Measurements from ENCODE around the gene MEGF8.
A peak's percentile ranks its signal among the peaks of the same experiment; 100 is the strongest.

The MEGF8 gene

DNA sequence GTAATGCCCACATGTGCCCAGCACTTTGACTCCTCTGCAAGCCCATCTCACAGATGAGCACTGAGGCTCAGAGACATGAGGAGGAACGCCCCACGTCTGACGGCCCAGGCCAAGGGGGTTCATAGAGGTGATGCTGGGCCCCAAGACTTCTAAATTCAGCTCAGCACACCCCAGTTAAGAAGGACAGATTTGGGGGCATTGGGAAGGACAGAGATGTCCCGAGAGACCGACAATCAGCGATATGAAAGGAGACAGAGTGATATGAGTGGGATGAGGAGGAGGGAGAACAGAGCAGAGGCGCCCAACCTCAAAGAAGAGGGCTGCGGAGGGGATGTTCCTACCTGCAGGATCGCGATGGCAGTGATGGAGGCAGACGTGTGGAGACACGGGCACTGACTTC lies 64.5 kb downstream of the MEGF8 start, which contains the start of gene CNFN:
TSS of gene CNFN (minus strand) at position 399 of the 400 bp plus-strand sequence. CDS start 1,260 bp downstream, outside the sequence.
- DNase-seq, result no peak

DNA sequence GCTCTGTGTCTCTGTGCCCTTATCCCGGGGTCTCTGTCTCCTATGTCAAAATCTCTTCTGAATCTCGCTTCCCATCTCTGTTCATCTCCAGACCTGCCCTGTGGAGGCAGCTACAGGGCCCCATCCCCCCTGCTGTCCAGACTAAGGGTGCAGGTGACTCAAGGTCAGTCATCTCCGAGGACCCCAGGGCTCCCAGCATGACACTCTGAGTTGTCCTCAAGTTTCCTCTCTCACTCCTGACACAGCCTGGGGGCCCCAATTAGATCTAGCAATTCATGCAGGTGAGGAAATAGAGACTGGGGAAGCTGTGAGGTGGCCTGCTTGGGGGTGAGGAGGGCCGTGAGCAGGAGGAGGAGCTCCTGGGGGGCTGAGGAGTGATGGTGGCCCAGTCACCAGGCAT lies 66.7 kb downstream of the MEGF8 start:
- no peak for DNase-seq

DNA sequence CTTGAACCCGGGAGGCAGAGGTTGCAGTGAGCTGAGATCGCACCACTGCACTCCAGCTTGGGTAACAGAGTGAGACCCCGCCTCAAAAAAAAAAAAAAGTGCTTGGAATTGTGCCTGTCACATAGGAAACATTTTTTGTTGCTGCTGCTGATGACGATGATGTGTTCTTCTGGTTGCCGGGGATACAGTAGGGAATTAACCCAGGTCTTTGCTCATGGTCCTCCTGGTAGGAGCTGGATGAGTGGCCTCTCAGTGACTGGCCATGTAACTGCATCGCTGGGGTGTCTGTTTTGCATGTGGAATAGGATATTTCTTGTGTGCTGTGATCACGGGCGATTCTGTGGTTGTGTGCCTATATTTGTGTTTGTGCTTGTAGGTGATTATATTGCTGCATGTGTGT lies 69.3 kb downstream of the MEGF8 start:
- DNase-seq, result no peak

DNA sequence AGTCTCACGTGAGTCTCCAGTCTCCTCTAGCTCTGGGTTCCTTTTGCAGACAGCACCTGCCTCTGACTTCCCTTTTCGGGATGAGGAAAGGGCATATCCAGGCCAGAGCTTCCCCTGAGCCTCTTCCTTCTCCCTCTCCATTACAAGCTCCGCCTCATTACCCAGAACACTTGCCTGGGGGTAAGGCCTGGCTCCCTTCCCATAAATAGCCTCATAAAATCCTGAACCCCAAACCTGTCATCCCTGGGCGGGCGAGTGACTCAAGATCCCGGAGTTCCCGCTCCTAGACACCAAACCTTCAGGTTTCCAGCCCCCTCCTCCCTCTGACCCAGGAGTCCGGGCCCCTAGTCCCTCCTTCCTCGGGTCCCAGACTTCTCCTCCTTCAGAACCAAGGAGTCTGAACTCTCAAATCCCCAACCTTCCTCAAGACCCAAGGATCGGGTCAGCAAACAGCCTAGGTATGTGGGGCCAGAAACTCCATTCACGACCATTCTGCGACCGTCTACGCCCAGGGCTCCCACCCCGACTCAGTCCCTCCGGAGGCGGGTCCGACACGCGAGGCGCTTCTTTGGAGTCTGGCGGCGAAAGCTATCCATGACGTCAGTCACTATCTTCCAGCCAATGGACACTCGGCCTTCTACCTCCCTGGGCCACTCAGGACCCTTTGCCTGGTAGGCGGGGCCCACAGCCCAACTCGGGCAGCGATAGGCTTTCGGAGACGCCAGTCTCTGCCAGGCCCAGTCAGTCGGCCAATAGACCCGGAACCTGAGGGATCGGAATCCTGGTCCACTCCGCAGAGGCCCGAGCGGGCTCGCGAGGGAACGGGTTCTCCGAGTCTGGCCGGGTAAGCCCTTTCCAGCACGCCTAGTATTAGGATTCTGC lies 71.2 kb downstream of the MEGF8 start:
- peak; percentile 93 for DNase-seq

DNA sequence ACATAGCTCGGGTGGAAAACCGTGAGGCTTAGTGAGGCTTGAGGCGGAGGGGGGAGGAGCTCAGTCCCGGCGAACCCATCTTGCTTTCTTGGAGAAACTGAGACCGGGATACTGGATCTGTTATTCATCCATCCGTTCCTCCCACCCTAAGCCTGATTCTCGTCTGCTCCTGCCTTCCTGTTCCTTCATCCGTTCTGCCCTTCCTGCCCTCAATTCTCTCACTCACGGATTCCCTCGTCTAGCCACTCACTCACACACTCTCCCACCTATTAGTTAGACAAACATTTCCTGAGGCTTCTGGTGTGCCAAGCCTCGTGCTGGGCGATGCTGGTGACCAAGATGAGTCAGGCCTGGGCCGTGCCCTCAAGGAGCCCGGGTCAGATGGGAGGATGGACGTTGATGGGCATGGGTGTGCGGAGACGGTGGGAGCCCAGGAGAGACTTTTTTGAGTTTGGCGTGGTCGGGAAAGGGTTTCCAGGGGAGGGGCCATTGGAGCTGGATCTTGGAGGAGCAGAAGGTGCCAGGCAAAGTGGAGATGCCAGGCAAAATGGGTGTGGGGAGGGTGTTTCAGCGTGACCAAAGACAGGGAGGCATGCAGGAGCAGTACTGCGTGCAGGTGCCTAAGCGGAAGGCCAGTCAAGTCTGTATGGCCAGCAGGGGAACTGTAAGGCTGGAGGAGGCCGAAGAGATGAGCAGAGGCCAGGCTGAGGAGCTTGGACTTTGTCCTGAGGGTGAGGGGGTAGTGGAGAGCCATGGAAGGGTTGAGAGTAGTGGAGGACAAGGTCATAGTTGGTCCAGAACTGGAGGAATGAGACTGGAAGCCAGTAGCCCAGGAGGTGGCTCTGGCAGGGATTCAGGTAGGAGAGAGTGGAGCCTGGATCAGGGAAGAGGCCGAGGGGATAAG lies 72.1 kb downstream of the MEGF8 start:
- no peak for DNase-seq

DNA sequence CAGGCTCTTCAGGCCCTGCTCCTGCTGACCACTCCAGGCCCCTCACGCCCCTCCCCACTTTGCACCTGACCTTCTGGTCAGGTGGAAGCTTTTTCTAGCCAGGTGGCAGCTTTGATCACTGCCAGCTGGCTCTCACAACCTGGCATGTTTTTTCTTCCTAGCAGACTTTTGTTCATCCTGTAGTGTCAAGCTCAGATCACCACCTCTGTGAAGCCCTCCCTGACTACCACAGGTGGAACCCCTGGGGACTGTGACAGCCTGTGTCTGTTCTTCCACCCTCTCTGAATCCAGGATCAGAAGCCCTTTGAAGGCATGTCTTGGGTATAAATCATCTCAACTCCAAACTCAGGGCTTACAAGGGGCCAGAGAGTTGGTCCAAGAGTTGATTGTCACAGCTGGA lies 75.0 kb downstream of the MEGF8 start:
- DNase-seq, result no peak

DNA sequence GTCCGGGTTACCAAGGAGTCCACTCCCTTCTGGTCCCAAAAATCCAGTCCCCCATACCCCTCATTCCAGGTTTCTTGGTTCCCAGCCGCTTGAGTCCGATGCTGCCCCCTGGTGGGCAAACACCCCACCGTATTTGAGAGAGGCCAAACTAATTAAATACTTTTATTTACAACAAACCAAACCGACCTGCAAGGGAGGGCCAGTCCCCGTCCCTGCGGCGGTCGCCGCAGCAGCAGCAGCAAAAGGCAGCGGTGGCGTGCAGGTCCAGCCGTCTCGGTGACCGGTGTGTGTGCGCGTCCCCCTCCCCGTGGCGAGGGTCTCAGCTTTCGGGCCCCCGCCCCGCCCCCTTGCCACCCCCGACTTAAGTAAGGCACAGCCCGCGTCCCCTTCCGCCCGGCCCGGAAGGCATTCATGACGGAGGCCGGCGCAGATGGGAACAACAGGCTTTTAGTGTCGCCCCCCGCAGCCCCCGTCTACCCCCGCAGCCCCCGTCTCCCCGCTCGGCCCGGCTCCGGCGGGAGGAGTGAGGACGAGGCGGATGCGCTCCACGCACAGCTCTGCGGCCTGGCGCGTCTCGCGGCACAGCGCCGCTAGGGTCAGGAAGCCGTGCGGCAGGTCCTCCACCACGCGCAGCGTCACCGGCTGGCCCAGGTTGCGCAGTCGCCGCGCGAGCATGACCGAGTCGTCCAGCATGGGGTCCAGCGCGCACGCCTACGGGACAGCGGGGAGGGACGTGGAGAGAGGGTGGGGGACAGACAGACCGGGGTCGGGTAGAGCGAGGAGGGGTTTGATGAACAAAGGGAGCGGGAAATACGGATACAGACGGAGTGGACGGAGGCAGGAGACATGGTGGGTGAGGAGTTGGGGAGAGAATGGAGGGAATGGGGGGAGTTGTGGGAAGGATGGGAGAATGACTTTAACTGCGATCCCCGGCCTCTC lies 76.2 kb downstream of the MEGF8 start:
- no peak for DNase-seq

DNA sequence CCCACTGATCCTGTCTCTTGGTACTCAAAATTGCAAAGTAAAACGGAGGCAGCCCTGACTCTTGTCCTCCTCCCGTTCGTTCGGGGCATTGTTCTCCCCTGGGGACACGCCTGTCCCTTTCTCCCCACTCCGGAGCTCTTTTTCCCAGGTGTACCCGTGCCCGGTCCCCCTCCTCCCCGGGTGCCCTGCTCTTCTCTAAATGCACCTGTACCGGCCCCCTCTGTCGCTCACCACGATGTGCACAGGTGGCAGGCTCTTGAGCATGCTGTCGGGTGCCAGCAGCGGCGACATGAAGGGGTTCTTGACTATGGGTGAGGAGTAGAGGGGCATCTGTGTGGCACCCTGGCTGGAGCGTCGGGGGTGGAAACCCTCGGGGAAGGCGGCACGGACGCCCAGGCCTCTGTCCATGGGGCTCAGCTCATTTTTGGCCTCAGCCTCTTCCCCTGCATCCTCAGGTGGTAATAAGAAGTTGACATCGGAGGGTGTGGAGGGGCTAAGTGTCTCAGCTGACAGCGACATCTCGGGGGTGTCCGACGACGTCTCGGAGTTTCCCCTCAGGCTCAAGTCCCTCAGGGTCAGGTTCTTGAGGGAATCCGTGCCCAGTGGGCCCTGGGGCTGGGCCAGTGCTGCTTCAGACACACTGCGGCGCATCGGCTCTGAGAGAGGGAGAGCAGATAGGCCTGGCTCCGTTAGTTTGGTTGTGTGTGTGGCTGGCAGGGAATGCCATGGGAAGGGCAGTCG lies 77.1 kb downstream of the MEGF8 start:
- DNase-seq, result no peak

DNA sequence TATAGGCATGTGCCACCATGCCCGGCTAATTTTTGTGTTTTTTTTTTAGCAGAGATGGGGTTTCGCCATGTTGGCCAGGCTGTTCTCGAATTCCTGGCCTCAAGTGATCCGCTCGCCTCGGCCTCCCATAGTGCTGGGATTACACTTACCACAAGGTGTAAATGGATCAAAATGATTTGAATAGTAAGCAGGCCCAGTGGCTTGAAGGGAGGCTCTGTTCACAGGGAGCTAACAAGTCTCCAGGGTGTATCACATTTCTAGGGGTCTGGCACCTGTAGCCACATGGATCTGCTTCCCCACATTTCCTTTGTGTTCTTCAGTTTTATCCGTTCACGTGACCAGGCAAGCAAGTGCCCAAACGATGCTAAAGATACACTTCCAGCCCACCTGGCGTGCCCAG lies 78.2 kb downstream of the MEGF8 start:
- DNase-seq, result no peak

DNA sequence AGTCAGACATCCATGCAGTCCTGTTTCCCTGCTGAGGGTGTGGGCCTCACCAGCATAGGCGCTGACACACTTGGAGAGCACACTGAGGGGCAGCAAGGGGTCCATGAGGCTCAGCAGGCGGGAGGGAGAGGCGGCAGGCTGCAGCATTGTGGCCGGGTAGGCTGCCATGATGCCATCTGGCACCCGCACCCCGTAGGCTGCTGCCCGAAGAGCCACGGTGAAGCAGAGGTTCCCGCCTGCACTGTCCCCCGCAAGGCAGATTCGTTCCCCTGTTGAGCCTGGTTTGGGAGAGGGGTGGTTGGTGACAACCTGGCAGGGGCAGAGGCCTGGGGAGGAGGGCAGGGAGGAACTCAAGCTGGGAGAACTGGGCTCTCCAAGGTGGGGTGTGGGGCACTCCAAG lies 80.7 kb downstream of the MEGF8 start:
- DNase-seq, result no peak

DNA sequence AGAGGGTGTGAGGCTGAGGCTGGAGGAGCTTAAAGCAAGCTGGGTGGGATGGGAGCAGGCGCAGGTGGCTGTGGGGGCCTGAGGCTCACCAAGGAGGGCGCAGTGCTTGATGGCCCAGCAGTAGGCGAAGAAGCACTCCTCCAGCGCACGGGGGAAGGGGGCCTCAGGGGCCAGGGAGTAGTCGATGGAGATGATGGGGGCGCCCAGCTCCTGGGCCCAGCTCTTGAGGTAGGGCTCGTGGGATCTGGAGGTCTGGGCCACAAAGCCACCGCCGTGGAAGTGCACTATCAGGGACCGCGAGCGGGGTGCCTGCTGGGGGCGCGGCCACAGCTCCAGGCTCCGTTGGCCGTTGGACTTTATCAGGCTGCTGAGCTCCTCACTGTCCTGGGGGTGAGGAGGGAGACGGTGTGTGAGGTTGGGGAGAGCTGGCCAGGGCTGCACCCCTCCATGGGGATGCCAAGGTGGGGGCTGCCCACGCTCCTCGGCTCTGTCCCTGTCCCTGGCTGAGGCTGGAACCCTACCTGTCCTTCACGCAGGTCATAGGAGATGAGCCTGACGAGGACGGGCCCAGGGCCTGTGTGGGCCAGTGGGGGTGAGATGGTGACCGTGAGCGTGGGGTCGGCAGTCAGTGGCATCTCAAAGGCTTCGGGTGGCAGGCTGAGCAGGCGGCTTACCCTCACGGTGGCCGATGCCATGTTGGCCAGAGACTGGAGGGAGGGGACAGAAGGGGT lies 81.8 kb downstream of the MEGF8 start:
- no peak for DNase-seq

DNA sequence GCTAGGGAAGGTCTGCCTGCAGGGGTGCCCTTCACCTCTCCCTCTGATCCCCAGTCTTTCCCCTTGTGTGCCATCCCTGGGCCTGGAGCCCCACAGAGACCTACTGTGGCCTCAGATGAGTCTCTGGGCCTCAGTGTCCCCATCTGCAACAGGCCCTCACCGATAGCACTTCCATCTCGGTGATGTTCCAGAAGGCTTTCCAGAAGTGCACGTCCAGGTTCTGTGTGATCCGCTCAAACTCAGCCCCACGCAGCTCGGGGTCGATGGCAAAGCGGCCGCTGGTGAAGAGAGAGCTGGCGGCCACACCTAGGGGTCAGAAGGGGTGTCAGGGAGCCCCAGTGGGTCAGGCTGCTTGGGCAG lies 82.4 kb downstream of the MEGF8 start:
- no peak for DNase-seq

DNA sequence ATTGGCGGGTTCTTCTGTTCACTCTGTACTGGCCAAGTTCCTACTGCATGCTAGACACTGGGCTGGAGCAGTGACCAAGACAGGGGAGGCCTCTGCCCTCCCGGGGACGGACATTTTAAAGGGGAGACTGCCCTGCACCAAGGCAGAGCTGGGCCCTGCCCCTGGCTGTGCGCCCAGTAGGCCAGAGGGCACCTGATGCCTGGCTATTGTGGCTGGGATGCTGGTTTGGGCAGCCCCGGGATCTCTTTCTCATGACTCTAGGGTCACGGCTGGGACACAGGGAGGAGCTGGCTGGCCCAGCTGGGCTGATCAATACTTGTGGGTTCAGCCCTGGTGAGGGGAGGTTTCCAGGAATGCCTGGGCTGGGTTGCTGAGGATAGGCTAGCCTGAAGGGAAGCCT lies 84.0 kb downstream of the MEGF8 start:
- DNase-seq, result no peak

DNA sequence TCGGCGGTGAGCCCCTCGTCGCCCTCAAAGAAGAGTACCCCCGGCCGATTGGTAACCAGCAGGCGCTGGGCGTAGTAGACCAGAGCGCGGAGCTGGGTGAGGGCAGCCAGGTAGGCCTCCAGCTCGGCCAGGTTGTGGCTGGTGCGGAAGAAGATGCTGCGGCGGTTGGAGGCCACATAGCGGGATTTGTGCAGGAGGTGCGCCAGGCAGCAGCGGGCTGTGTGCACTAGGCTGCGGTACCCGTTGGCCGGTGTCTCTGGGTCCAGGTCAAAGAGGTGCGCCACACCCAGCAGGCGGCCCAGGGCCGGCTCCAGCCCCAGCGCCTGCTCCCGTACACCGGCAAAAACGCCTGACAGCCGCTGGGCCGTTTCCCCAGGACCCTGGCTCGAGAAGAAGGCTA lies 84.9 kb downstream of the MEGF8 start:
- no peak for DNase-seq

DNA sequence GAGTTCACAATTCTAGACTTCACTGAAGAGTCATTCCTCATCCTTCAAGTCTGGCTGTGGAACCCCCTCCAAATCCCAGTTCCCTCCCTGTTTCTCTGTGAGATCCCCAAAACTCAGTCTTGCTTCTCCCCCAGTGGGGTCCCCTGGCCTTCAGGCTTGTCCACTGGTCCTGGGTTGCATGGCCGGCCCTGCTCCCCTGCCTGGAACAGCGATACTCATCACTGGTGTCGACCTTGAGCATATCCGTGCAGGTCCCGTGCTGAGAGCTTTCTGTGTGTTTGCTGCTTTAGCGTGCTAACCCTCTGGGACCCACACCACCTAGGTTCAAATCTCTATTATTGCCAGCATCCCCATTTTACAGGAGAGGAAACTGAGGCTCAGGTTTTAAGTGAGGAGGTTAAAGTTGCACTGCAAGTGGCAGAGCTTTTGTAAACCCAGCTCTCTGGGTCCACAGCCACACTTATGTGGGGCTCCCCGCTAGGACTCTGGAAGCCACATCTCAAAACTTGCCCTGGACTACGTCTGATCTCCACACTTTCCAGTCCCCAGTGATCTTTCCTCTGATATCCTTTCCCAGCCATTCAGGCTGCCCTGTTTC lies 86.2 kb downstream of the MEGF8 start:
- DNase-seq, result no peak

DNA sequence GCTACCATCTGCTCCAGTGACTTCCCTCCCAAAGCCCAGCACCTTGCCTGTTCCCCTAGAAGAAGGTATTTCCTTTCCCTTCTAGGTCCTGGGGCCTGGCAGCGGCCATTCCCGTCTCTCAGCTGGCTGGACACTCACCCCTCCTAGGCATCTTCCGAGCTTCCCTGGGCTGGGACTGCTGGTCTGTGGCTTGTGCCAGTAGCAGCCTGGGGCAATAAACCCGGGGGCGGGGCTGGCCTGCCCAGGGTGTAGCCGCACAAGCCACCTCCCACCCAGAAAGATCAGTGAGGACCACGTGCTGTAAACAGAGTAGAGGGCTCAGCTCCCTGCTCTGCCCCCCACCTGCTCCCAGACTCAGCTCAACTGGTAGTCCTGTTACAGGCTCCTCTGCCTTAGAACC lies 86.8 kb downstream of the MEGF8 start:
- DNase-seq, result no peak

DNA sequence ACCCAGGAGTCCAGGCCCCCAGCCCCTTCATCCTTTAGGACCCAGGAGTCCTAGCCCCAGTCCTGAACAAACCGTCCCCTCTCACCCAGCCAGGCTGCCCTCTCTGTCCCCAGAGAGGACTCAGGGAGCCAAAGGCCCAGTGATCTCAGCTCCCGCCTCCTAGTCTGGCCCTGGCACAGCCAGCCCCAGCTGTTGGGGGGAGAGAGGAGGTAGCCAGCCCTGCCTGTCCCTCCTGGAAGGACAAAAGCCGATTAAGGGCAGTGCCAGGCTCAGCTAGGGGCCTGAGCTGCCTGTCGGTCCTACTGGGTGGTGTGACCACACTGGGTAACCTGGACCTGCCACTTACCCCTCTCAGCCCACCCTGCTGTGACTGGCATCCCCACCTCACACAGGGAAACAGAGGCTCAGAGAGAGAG lies 87.2 kb downstream of the MEGF8 start:
- DNase-seq, result no peak

DNA sequence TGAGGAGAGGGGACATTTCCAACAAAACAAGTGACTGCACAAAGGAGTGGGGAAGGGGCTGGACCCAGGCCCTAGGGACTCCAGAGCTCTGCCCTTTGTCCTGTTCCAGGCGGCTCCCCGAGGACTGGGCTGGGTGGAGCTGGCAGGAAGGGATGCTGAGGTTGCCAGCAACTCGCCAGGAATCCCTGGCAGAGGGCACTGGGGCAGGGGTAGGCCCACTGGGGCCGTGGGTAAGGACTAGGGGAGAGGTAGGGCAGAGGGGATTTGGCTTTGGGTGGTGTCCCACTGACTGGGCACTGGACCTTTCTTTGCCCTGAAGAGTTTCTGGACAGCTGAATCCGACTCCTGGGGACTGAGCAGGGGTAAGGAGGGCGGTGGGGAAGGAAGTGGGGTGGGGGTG lies 93.9 kb downstream of the MEGF8 start:
- no peak for DNase-seq

DNA sequence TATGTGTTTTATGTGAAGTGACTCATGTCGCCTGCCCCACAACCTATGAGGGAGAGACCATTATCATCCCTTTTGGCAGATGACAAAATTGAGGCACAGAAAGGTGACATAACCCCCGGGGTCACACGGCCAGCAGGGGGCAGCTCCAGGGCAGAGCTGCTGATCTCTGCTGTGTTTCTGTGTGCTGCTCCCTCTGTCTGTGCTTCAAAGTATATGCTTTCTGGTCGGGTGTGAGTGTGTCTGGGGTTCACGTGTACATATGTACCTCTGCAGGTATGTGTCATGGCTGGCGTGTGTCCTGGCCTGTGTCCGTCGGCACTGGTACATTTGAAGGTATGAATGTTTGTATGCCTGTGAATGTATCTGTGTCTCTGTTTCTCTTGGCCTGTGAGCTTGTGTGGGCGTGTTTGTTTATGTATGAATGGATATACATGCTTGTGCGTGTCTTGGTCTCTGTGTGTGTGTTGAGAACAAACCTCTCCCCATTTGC lies 94.7 kb downstream of the MEGF8 start:
- DNase-seq, result no peak

DNA sequence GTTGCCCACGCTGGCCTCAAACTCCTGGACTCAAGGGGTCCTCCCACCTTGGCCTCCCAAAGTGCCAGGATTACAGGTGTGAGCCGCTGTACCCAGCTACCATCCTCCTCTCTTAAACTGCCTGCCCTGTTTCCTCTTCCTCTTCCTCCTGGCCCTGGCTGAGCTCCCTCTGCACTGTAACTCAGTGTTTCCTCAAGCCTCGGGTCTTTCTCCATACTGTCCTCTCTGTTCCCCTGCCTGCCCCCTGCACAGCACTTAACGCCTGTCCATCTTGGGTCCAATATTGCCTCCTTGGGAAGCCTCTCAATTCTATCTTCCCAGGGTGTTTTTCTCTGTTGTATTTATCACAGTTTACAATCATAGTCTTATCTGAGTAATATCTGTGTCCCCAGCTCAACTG lies 95.7 kb downstream of the MEGF8 start:
- DNase-seq, result no peak

DNA sequence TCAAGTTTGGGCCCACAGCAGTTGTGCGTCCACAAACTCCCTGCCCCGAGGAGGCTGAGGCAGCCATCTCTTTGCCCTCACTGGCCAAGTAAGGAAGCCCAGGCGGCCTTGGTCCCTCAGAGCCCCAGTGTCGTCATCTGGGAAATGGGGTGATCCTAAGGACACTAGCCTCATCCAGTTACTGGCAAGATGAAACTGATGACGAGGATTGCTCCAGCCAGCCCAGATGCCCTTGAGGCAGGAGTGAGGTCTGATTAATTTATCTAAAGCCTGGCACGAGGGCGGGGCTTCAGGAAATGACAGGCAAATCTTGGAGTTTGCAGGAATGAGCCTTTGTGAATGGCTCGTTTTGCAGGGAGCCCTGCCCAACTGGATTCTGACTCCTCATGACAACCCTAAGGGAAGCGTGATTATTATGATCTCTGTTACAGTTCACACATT lies 96.2 kb downstream of the MEGF8 start:
- DNase-seq, result no peak
